A172 (cell line): ENCODE measurements around the gene ARSH. TPM values are rescaled to one million over a fixed set of nuclear protein-coding genes. Genes with fewer than 3 reads are reported as not detected.
"Not testable (repeated sequence)": the region's sequence is repeated elsewhere in the genome, so short reads cannot be mapped to it uniquely, and the experiment has no call there.

Source experiments
- DNase-seq: peaks from one replicate; pipeline ENCODE4 v3.0.0-alpha.2; 2015; ENCODE audit warnings: low spot score
- total RNA-seq: library from RNA; depleted of rRNA; stranded (reverse); fragments of >200 nt; shearing (Covaris generic); gene quantifications from 2 replicates; pipeline ENCODE4 v1.2.3, GENCODE V29; 2014; rRNA removed

ARSH gene
- total RNA-seq, 1 experiment from 2014 or later: not detected

- no peak for DNase-seq
Observed at GRCh38 chrX:3044196-3044595, 37.9 kb downstream of the ARSH start.

DNA sequence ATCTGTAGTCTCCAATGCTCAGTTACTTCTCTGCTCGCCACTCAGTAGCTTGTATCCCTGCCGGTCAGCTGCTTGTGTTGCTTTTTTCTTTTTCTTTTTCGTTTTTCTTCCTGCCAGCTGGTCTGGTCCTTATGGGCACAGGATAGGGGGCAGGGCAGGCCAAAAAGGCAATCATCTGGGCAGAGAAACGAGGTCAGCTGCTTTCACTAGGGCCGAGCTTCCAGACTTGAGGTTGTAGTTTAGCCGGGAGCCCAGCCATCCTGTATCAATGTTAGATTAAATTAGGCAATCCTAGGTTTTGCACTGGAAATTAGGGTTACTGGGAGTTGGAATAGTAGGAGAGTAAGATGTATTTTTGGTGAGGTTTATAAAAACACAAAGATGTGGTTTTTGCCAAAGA, 38.3 kb downstream of the ARSH start:
- no peak for DNase-seq

DNA sequence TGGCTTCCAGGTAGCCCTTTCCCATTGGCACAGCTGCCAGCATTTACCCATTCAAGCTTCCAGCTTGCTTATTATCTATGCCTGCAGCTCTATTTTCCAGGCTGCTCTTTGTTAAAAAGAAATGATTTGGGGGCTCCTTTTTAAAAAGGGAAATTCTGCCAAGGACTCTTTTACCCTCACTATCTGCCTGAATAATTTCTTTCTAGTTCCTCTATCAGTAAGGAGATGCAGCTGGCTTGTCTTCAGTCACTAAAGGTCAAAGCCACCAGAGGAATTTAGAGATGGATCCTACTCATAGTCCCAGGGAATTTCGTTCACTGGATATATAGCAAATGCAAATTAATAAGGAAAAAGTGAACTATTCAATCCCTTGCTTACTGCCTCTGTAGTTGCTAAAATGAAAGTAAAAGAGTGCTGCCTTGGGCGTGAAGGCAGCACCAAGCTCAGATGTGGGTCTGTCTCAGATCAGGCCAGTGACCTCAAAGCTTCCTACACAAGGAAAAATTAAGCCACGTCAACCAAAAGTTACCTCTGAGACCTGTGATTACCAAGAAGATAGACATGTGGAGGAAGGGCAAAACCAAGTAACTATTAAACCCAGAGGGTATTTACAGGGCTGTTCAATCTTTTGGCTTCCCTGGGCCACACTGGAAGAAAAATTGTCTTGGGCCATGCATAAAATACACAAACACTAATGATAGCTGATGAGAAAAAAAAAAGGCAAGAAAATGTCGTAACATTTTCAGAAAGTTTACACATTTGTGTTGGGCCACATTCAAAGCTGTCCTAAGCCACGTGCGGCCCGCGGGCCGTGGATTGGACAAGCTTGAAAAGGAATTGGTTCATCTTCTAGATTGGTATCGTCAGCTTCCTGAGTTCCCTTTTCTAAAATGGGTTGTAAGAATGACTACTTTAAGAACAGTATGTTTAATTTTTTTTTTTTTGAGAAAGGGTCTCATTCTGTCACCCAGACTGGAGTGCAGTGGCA, 40.2 kb downstream of the ARSH start:
- DNase-seq: no peak

DNA sequence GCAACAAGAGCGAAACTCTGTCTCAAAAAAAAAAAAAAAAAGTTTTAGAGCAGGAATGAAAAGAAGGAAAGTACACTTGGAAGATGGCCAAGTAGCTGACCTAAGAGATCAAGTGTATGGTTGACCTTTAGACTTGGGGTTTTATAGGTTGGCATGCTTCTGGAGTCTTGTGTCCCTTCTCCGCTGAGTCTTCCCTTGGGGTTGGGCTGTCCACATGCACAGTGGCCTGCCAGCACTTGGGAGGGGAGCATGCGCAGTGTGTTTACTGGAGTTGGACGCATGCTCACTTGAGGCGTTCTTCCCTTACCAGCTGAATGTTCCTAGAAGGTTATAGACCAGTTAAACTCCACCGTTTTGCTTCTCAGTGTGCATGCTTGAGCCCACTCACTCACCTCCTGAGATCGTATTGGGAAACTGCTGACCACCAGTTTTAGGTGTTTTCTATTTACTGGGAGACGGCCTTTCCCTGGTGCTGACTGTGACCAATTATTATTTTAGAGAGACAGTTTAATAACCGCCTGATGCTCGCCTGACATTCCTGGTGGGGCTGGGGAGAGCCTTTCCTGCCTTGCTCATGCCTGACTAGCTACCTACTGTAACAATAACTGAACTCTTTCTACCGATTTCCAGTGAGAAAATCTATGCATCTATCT, 44.3 kb downstream of the ARSH start:
- not testable (repeated sequence) for DNase-seq

- DNase-seq: no peak
Observed at GRCh38 chrX:3052860-3053259, 46.5 kb downstream of the ARSH start.

GRCh38 chrX:3066555-3066954, 60.2 kb downstream of the ARSH start:
- DNase-seq: peak; percentile 18

- DNase-seq: no peak
Observed at GRCh38 chrX:3075959-3076358, 69.6 kb downstream of the ARSH start.

DNA sequence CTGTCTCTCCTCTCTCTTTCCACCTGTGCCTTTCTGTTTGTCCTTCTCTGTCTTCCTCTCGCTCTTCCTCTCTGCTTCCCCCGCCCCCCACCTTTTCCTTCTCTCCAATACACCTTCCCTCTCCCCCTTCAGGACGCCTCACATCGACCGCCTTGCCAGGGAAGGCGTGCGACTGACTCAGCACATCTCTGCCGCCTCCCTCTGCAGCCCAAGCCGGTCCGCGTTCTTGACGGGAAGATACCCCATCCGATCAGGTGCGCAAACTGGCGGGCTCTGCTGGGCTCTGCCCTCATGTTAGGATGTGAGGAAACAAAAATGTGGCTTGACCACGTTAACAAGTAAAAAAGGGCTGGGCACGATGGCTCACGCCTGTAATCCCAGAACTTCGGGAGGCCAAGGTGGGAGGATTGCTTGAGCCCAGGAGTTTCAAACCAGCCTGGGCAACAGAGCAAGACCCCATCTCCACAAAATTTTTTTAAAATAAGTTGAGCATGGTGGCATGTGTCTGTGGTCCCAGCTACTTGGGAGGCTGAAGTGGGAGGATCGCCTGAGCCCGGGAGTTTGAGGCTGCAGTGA, 70.2 kb downstream of the ARSH start:
- DNase-seq: no peak

Other genes with a start within 250 kb of the ARSH start
- 7.2 and 11.7 TPM in 2 replicates for gene GYG2, start 177.6 kb upstream of the ARSH start, total RNA-seq
- gene ARSD, start 77.2 kb upstream of the ARSH start, total RNA-seq: 17.7 and 32.0 TPM in 2 replicates
- gene ARSF, start 34.9 kb downstream of the ARSH start, total RNA-seq: not detected in 2 replicates